ENCODE data around the gene GABRB2.
"Not testable (repeated sequence)": the region's sequence is repeated elsewhere in the genome, so short reads cannot be mapped to it uniquely, and the experiment has no call there.

Gene GABRB2

GRCh38 chr5:161306351-161306995 is 240.1 kb downstream of the GABRB2 start:
- POLR2A ChIA-PET, result no interaction called here
- no peak for DNase-seq (ENCODE audit: extremely low spot score)

GRCh38 chr5:161305601-161306000 is 240.9 kb downstream of the GABRB2 start:
- no peak for DNase-seq (ENCODE audit: extremely low spot score)
- TF ChIP-seq ZNF384 (IDR thresholded peaks at IDR 0.05), result no peak
- TF ChIP-seq TARDBP (IDR thresholded peaks at IDR 0.05), result no peak
- TF ChIP-seq CTBP1 (IDR thresholded peaks at IDR 0.05; ENCODE audit: borderline replicate concordance), result no peak
- TF ChIP-seq LEF1 (IDR thresholded peaks at IDR 0.05; ENCODE audit: borderline replicate concordance), result no peak
- no peak for TF ChIP-seq FOXK2 (IDR thresholded peaks at IDR 0.05)
- no peak for TF ChIP-seq FOXA1 (IDR thresholded peaks at IDR 0.05)
- no peak for TF ChIP-seq ELF4 (IDR thresholded peaks at IDR 0.05)
- no peak for TF ChIP-seq SUZ12 (IDR thresholded peaks at IDR 0.05)
- TF ChIP-seq L3MBTL2 (conservative IDR thresholded peaks at IDR 0.05), result no peak
- no peak for TF ChIP-seq NFRKB (IDR thresholded peaks at IDR 0.05)
- TF ChIP-seq SP1 (IDR thresholded peaks at IDR 0.05), result no peak
- TF ChIP-seq FOXM1 (IDR thresholded peaks at IDR 0.05; ENCODE audit: borderline replicate concordance), result no peak
- no peak for TF ChIP-seq HDGF (IDR thresholded peaks at IDR 0.05; ENCODE audit: borderline replicate concordance)
- TF ChIP-seq ARNT (IDR thresholded peaks at IDR 0.05), result no peak
- TF ChIP-seq BHLHE40 (IDR thresholded peaks at IDR 0.05; ENCODE audit: borderline replicate concordance), result no peak
- TF ChIP-seq PKNOX1 (IDR thresholded peaks at IDR 0.05), result no peak
- CTCF ChIA-PET, result no interaction called here
- POLR2A ChIA-PET, result no interaction called here

More at GRCh38 chr5:161306351-161306995, 240.1 kb downstream of the GABRB2 start:
- CTCF ChIA-PET, result no interaction called here
- TF ChIP-seq ELF4 (IDR thresholded peaks at IDR 0.05) (no peak), FOXK2 (IDR thresholded peaks at IDR 0.05) (no peak), FOXM1 (IDR thresholded peaks at IDR 0.05; ENCODE audit: borderline replicate concordance) (no peak), FOXA1 (IDR thresholded peaks at IDR 0.05) (no peak), ARNT (IDR thresholded peaks at IDR 0.05) (no peak), NFRKB (IDR thresholded peaks at IDR 0.05) (no peak), SP1 (IDR thresholded peaks at IDR 0.05) (no peak), CTBP1 (IDR thresholded peaks at IDR 0.05; ENCODE audit: borderline replicate concordance) (no peak), LEF1 (IDR thresholded peaks at IDR 0.05; ENCODE audit: borderline replicate concordance) (no peak), BHLHE40 (IDR thresholded peaks at IDR 0.05; ENCODE audit: borderline replicate concordance) (no peak)

GRCh38 chr5:161302559-161302958 is 244.0 kb downstream of the GABRB2 start:
- TF ChIP-seq FOXK2 (IDR thresholded peaks at IDR 0.05) (no peak), HDGF (IDR thresholded peaks at IDR 0.05; ENCODE audit: borderline replicate concordance) (no peak), FOXM1 (IDR thresholded peaks at IDR 0.05; ENCODE audit: borderline replicate concordance) (no peak), PKNOX1 (IDR thresholded peaks at IDR 0.05) (no peak), CTBP1 (IDR thresholded peaks at IDR 0.05; ENCODE audit: borderline replicate concordance) (no peak), ZNF384 (IDR thresholded peaks at IDR 0.05) (no peak), ELF4 (IDR thresholded peaks at IDR 0.05) (no peak), ARNT (IDR thresholded peaks at IDR 0.05) (no peak), L3MBTL2 (conservative IDR thresholded peaks at IDR 0.05) (no peak), FOXA1 (IDR thresholded peaks at IDR 0.05) (no peak), BHLHE40 (IDR thresholded peaks at IDR 0.05; ENCODE audit: borderline replicate concordance) (no peak), SUZ12 (IDR thresholded peaks at IDR 0.05) (no peak), SP1 (IDR thresholded peaks at IDR 0.05) (no peak), TARDBP (IDR thresholded peaks at IDR 0.05) (no peak), LEF1 (IDR thresholded peaks at IDR 0.05; ENCODE audit: borderline replicate concordance) (no peak)
- no peak for DNase-seq (ENCODE audit: extremely low spot score)
- POLR2A ChIA-PET, result no interaction called here
- CTCF ChIA-PET, result no interaction called here

GRCh38 chr5:161301586-161301985 is 244.9 kb downstream of the GABRB2 start:
- POLR2A ChIA-PET, result no interaction called here

GRCh38 chr5:161299053-161299452 is 247.5 kb downstream of the GABRB2 start:
- no peak for DNase-seq (ENCODE audit: extremely low spot score)

More at GRCh38 chr5:161301586-161301985, 244.9 kb downstream of the GABRB2 start:
- TF ChIP-seq NFRKB (IDR thresholded peaks at IDR 0.05) (no peak), FOXK2 (IDR thresholded peaks at IDR 0.05) (no peak), LEF1 (IDR thresholded peaks at IDR 0.05; ENCODE audit: borderline replicate concordance) (no peak), BHLHE40 (IDR thresholded peaks at IDR 0.05; ENCODE audit: borderline replicate concordance) (no peak), FOXA1 (IDR thresholded peaks at IDR 0.05) (no peak), ARNT (IDR thresholded peaks at IDR 0.05) (no peak), PKNOX1 (IDR thresholded peaks at IDR 0.05) (no peak), FOXM1 (IDR thresholded peaks at IDR 0.05; ENCODE audit: borderline replicate concordance) (no peak), HDGF (IDR thresholded peaks at IDR 0.05; ENCODE audit: borderline replicate concordance) (no peak), ELF4 (IDR thresholded peaks at IDR 0.05) (no peak), L3MBTL2 (conservative IDR thresholded peaks at IDR 0.05) (no peak), CTBP1 (IDR thresholded peaks at IDR 0.05; ENCODE audit: borderline replicate concordance) (no peak), ZNF384 (IDR thresholded peaks at IDR 0.05) (no peak)
- CTCF ChIA-PET, result no interaction called here
- DNase-seq (ENCODE audit: extremely low spot score), result no peak

GRCh38 chr5:161297388-161297787 is 249.1 kb downstream of the GABRB2 start:
- POLR2A ChIA-PET; DNase-seq (ENCODE audit: extremely low spot score); CTCF ChIA-PET: not testable (repeated sequence)

More at GRCh38 chr5:161299053-161299452, 247.5 kb downstream of the GABRB2 start:
- TF ChIP-seq FOXM1 (IDR thresholded peaks at IDR 0.05; ENCODE audit: borderline replicate concordance), result no peak
- no peak for TF ChIP-seq ELF4 (IDR thresholded peaks at IDR 0.05)
- no peak for TF ChIP-seq HDGF (IDR thresholded peaks at IDR 0.05; ENCODE audit: borderline replicate concordance)
- no peak for TF ChIP-seq SUZ12 (IDR thresholded peaks at IDR 0.05)
- no peak for TF ChIP-seq NFRKB (IDR thresholded peaks at IDR 0.05)
- no peak for TF ChIP-seq SP1 (IDR thresholded peaks at IDR 0.05)
- no peak for TF ChIP-seq L3MBTL2 (conservative IDR thresholded peaks at IDR 0.05)
- no peak for TF ChIP-seq TARDBP (IDR thresholded peaks at IDR 0.05)
- TF ChIP-seq ZNF384 (IDR thresholded peaks at IDR 0.05), result no peak
- TF ChIP-seq LEF1 (IDR thresholded peaks at IDR 0.05; ENCODE audit: borderline replicate concordance), result no peak
- no peak for TF ChIP-seq PKNOX1 (IDR thresholded peaks at IDR 0.05)
- no peak for TF ChIP-seq FOXK2 (IDR thresholded peaks at IDR 0.05)
- TF ChIP-seq BHLHE40 (IDR thresholded peaks at IDR 0.05; ENCODE audit: borderline replicate concordance), result no peak
- TF ChIP-seq FOXA1 (IDR thresholded peaks at IDR 0.05), result no peak
- TF ChIP-seq CTBP1 (IDR thresholded peaks at IDR 0.05; ENCODE audit: borderline replicate concordance), result no peak
- CTCF ChIA-PET, result no interaction called here
- POLR2A ChIA-PET, result no interaction called here
